ENCODE data around the gene DTX3.
A peak's percentile ranks its signal among the peaks of the same experiment; 100 is the strongest.
"Not testable (repeated sequence)": the region's sequence is repeated elsewhere in the genome, so short reads cannot be mapped to it uniquely, and the experiment has no call there.

DTX3 gene

GRCh38 chr12:57607958-57608663 is 3.5 kb downstream of the DTX3 start:
- DNase-seq (ENCODE audit: low read depth in 3 of 3) = no peak

- DNase-seq (ENCODE audit: low read depth in 3 of 3) = no peak
These were observed 4.6 kb downstream of the DTX3 start for GRCh38 chr12:57609101-57609780.

- no peak for DNase-seq (ENCODE audit: low read depth in 3 of 3)
These were observed 5.3 kb downstream of the DTX3 start for GRCh38 chr12:57609781-57610553.

GRCh38 chr12:57610554-57611107 is 6.0 kb downstream of the DTX3 start:
- DNase-seq (ENCODE audit: low read depth in 3 of 3) = no peak

- peak in 1 of 3 experiments; percentile 61 for DNase-seq (ENCODE audit: low read depth in 3 of 3)
These were observed 6.6 kb downstream of the DTX3 start, which contains the start of gene ARHGEF25 for GRCh38 chr12:57611108-57611826. ARHGEF25 (plus strand) TSS chr12:57611435; CDS start chr12:57611895, 460 bp downstream.

GRCh38 chr12:57611827-57612710 is 7.4 kb downstream of the DTX3 start:
- no peak for DNase-seq (ENCODE audit: low read depth in 3 of 3)

GRCh38 chr12:57612711-57613426 is 8.2 kb downstream of the DTX3 start:
- DNase-seq (ENCODE audit: low read depth in 3 of 3) = no peak

GRCh38 chr12:57613427-57614109 is 8.9 kb downstream of the DTX3 start:
- DNase-seq (ENCODE audit: low read depth in 3 of 3) = no peak

- DNase-seq (ENCODE audit: low read depth in 3 of 3) = no peak
These were observed 9.7 kb downstream of the DTX3 start for GRCh38 chr12:57614178-57614947.

GRCh38 chr12:57614948-57615500 is 10.4 kb downstream of the DTX3 start:
- DNase-seq (ENCODE audit: low read depth in 3 of 3) = no peak

GRCh38 chr12:57615637-57616036 is 11.0 kb downstream of the DTX3 start:
- DNase-seq (ENCODE audit: low read depth in 3 of 3) = no peak

- no peak for DNase-seq (ENCODE audit: low read depth in 3 of 3)
These were observed 11.9 kb downstream of the DTX3 start for GRCh38 chr12:57616383-57617101.

GRCh38 chr12:57617942-57618341 is 13.3 kb downstream of the DTX3 start:
- DNase-seq (ENCODE audit: low read depth in 3 of 3) = no peak

GRCh38 chr12:57618431-57618830 is 13.8 kb downstream of the DTX3 start:
- DNase-seq (ENCODE audit: low read depth in 3 of 3) = not testable (repeated sequence)

- DNase-seq (ENCODE audit: low read depth in 3 of 3) = no peak
These were observed 14.4 kb downstream of the DTX3 start for GRCh38 chr12:57618966-57619433.

GRCh38 chr12:57619434-57620244 is 15.0 kb downstream of the DTX3 start:
- no peak for DNase-seq (ENCODE audit: low read depth in 3 of 3)

Measured in stimulated activated CD4-positive, alpha-beta T cell treated with anti-CD3 and anti-CD28 coated beads, TNF-alpha, amount 100 ng/mL, for 24 hours (primary cell).